HL-60 (cell line): Measurements from ENCODE around the gene STX4.

Source experiments
- DNase-seq, 2 experiments: peaks; one replicate each; pipeline ENCODE4 v3.0.0-alpha.2; 2010 to 2020; ENCODE audit warnings: low read depth in 1 of 2, low spot score in 1 of 2
- H3K27ac ChIP-seq: fragments of 250-450 bp; sonication (Bioruptor Pico); replicated peaks from 2 replicates; pipeline ENCODE4 v1.5.1; 2020; ENCODE audit warnings: mild to moderate bottlenecking, moderate library complexity
- H3K27me3 ChIP-seq: fragments of 250-450 bp; sonication (Bioruptor Pico); 2 replicates; pipeline ENCODE4 v1.5.1; 2021; ENCODE audit warnings: mild to moderate bottlenecking, moderate library complexity; ENCODE audit not compliant: insufficient read depth, poor library complexity, severe bottlenecking
- H3K4me3 ChIP-seq: replicated peaks from 2 replicates; pipeline ENCODE4 v1.5.1; 2011; ENCODE audit warnings: mild to moderate bottlenecking, control low read depth, low read length; ENCODE audit not compliant: insufficient read depth
- GABPA ChIP-seq: IDR thresholded peaks from 2 replicates; pipeline ENCODE4 v1.6.1; 2012; ENCODE audit warnings: low read depth
- POLR2AphosphoS5 ChIP-seq: IDR thresholded peaks from 2 replicates; pipeline ENCODE4 v1.6.1; 2012; ENCODE audit warnings: low read depth
- SPI1 ChIP-seq: IDR thresholded peaks from 2 replicates; pipeline ENCODE4 v1.6.1; 2012; ENCODE audit warnings: low read depth, mild to moderate bottlenecking, borderline replicate concordance
- TF ChIP-seq, protein P1 (sequence below): IDR thresholded peaks from 2 replicates; pipeline ENCODE4 v1.6.1; 2012; ENCODE audit warnings: low read depth; ENCODE audit not compliant: insufficient replicate concordance
- TF ChIP-seq, protein P2 (sequence below): IDR thresholded peaks from one replicate; pipeline ENCODE4 v1.5.1; 2011; ENCODE audit warnings: low read length, control low read depth, inconsistent platforms; ENCODE audit not compliant: insufficient read depth

STX4 gene

DNA sequence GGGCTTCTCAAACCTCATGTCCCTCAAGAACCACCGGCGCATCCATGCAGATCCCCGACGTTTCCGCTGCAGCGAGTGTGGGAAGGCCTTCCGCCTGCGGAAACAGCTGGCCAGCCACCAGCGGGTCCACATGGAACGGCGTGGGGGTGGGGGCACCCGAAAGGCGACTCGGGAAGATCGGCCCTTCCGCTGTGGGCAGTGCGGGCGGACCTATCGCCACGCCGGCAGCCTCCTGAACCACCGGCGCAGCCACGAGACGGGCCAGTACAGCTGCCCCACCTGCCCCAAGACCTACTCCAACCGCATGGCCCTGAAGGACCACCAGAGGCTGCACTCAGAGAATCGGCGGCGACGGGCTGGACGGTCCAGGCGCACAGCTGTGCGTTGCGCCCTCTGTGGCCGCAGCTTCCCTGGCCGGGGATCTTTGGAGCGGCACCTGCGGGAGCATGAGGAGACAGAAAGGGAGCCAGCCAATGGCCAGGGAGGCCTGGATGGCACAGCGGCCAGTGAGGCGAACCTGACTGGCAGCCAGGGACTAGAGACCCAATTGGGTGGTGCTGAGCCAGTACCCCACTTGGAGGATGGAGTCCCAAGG, 46.8 kb downstream of the STX4 start:
- no peak for DNase-seq
- Histone ChIP-seq H3K27me3 (no peaks in the 10 kb centered on the region), H3K4me3 (peak overlapping the region; percentile 22), H3K27ac (peak overlapping the region; percentile 72)
- TF ChIP-seq, protein P1, sequence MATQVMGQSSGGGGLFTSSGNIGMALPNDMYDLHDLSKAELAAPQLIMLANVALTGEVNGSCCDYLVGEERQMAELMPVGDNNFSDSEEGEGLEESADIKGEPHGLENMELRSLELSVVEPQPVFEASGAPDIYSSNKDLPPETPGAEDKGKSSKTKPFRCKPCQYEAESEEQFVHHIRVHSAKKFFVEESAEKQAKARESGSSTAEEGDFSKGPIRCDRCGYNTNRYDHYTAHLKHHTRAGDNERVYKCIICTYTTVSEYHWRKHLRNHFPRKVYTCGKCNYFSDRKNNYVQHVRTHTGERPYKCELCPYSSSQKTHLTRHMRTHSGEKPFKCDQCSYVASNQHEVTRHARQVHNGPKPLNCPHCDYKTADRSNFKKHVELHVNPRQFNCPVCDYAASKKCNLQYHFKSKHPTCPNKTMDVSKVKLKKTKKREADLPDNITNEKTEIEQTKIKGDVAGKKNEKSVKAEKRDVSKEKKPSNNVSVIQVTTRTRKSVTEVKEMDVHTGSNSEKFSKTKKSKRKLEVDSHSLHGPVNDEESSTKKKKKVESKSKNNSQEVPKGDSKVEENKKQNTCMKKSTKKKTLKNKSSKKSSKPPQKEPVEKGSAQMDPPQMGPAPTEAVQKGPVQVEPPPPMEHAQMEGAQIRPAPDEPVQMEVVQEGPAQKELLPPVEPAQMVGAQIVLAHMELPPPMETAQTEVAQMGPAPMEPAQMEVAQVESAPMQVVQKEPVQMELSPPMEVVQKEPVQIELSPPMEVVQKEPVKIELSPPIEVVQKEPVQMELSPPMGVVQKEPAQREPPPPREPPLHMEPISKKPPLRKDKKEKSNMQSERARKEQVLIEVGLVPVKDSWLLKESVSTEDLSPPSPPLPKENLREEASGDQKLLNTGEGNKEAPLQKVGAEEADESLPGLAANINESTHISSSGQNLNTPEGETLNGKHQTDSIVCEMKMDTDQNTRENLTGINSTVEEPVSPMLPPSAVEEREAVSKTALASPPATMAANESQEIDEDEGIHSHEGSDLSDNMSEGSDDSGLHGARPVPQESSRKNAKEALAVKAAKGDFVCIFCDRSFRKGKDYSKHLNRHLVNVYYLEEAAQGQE, result no peak
- TF ChIP-seq POLR2AphosphoS5, result peak; percentile 51; the same call in 1 of the 2 replicates

DNA sequence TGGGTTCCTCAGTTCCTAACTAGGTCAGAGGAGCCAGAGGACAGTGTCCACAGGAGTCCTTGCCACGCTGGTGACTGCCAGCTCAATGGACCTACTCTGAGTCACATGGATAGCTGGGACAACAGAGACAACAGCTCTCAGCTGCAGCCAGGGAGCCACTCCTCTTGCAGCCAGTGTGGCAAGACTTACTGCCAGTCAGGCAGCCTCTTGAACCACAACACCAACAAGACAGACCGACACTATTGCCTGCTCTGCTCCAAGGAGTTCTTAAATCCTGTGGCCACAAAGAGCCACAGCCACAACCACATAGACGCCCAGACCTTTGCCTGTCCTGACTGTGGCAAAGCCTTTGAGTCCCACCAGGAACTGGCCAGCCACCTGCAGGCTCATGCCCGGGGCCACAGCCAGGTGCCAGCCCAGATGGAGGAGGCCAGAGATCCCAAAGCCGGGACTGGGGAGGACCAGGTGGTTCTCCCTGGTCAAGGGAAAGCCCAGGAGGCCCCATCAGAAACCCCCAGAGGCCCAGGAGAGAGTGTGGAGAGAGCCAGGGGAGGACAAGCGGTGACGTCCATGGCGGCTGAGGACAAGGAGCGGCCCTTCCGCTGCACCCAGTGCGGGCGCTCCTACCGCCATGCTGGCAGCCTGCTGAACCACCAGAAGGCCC, 47.5 kb downstream of the STX4 start:
- Histone ChIP-seq H3K27ac (peak overlapping the region; percentile 72; the same call in 1 of the 2 replicates), H3K27me3 (no peaks in the 10 kb centered on the region), H3K4me3 (no peak overlapping the region)
- peak; percentile 48; the same call in 1 of the 2 replicates for TF ChIP-seq POLR2AphosphoS5
- TF ChIP-seq, protein P1, result no peak
- peak in 1 of 2 experiments; percentile 61 for DNase-seq

DNA sequence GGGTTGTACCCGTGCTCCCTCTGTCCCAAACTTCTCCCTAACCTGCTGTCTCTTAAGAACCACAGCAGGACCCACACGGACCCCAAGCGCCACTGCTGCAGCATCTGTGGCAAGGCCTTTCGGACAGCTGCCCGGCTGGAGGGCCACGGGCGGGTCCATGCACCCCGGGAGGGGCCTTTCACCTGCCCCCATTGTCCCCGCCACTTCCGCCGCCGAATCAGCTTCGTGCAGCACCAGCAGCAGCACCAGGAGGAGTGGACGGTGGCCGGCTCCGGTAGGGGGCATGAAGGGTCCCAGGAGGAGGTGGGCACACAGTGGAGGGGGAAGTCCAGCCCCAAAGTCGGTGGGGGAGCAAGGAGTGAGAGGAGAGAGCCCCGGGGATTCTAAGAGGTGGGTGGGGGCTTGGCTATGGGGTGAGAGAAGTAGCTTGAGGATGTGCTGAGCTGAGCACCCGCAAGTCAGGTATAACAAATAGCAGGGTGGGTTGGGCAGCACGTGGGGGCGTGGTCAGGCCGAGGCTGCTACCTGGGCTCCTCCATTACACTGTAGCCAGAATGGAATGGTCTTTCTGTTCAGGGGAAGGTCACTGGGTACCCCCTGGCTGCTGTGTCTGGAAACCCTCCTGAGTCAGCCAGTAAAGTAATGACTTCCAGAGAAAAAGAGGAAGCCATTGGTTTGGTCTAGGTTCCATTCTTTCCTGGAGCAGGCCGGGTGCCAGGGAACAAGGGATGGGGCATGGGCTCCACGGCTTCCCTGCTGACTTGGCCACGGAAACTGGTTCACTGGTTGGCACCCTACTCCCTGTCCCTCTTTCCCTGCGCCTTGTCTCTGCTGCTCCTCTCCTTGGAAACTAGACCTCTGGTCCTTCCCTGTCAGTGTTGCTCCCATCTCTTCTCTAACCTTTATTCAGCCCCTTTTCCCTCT, 48.3 kb downstream of the STX4 start:
- Histone ChIP-seq H3K27me3 (no peaks in the 10 kb centered on the region), H3K4me3 (no peak overlapping the region), H3K27ac (no peak overlapping the region)
- peak; percentile 89 for TF ChIP-seq SPI1
- TF ChIP-seq, protein P1, result no peak
- TF ChIP-seq POLR2AphosphoS5, result peak; percentile 12; the same call in 1 of the 2 replicates
- DNase-seq, result no peak

DNA sequence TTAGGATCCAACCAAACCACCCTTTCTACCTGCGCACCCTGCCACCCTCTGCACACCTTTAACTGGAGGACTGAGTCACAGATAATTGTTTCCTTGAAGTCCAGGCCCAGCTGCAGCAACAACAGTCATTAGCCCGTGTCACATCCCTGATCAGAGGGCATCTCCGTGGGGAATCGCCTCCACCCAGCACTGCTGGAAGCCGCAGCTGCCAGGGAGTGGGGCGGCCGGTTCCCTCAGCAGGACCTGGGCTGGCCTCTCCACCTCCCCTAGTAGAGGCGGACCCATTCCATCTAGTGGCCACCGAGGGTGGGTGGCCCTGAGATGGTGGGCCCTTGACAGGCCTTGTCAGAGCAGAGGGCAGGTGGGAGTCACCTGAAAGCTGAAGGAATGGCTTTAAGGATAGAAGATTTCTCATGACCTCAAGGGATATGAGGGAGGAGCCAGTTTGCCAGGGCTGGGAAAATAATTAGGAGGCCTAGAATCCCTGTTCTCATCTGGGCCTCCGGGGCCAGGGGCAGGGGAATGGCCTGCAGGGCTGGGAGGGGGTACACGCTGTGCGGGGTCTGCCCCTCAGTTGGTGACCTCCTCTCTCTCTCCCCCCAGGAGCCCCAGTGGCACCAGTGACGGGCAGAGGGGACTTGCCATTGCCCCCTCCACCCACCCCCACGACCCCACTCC, 49.1 kb downstream of the STX4 start:
- DNase-seq, result no peak
- no peak overlapping the region for H3K27ac ChIP-seq
- TF ChIP-seq SPI1, result no peak
- no peak for TF ChIP-seq POLR2AphosphoS5
- no peak for TF ChIP-seq GABPA
- TF ChIP-seq, protein P2, sequence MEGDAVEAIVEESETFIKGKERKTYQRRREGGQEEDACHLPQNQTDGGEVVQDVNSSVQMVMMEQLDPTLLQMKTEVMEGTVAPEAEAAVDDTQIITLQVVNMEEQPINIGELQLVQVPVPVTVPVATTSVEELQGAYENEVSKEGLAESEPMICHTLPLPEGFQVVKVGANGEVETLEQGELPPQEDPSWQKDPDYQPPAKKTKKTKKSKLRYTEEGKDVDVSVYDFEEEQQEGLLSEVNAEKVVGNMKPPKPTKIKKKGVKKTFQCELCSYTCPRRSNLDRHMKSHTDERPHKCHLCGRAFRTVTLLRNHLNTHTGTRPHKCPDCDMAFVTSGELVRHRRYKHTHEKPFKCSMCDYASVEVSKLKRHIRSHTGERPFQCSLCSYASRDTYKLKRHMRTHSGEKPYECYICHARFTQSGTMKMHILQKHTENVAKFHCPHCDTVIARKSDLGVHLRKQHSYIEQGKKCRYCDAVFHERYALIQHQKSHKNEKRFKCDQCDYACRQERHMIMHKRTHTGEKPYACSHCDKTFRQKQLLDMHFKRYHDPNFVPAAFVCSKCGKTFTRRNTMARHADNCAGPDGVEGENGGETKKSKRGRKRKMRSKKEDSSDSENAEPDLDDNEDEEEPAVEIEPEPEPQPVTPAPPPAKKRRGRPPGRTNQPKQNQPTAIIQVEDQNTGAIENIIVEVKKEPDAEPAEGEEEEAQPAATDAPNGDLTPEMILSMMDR, result no peak
- TF ChIP-seq, protein P1, result no peak

More for the DNA sequence above, 49.1 kb downstream of the STX4 start:
- Histone ChIP-seq H3K4me3 (no peak overlapping the region), H3K27me3 (no peaks in the 10 kb centered on the region)
